HepG2 (cell line): ENCODE results near the gene CDC34. TPM values are rescaled to one million over a fixed set of nuclear protein-coding genes. Genes with fewer than 3 reads are reported as not detected.

Source experiments
- ATAD3A ChIP-seq: sonication (generic); formaldehyde crosslinking; IDR thresholded peaks from 2 replicates; pipeline ENCODE4 v1.4.0; 2020; ENCODE audit warnings: missing genetic modification reagents
- CHD4 ChIP-seq: fragments of 200-600 bp; sonication (generic); IDR thresholded peaks from 2 replicates; pipeline ENCODE4 v1.7.0; 2017; ENCODE audit warnings: mild to moderate bottlenecking, low read length, borderline replicate concordance
- EED ChIP-seq: sonication (generic); formaldehyde crosslinking; IDR thresholded peaks from 2 replicates; pipeline ENCODE4 v1.5.0; 2020; ENCODE audit warnings: mild to moderate bottlenecking, missing genetic modification reagents
- ERF ChIP-seq: IDR thresholded peaks from 2 replicates; pipeline ENCODE4 v1.6.1; 2018; ENCODE audit warnings: missing biosample characterization, missing genetic modification reagents
- NFE2 ChIP-seq: sonication (generic); formaldehyde crosslinking; IDR thresholded peaks from 2 replicates; pipeline ENCODE4 v1.4.0; 2020; ENCODE audit warnings: missing genetic modification reagents
- NONO ChIP-seq, 2 experiments: fragments of 450-650 bp in 1 of 2; sonication (generic) in 1 of 2; formaldehyde crosslinking in 1 of 2; IDR thresholded peaks in 1 of 2; conservative IDR thresholded peaks in 1 of 2; 2 replicates each; pipeline versions ENCODE4 v1.6.1 to v1.8.0; 2017 to 2022; ENCODE audit warnings: mild to moderate bottlenecking in 1 of 2, missing genetic modification reagents in 1 of 2, moderate library complexity in 1 of 2
- RBFOX2 ChIP-seq: fragments of 200-400 bp; formaldehyde crosslinking; IDR thresholded peaks from 2 replicates; pipeline ENCODE4 v1.6.1; 2017; ENCODE audit warnings: low read depth, mild to moderate bottlenecking, low read length
- polyA plus RNA-seq, 8 experiments: library from polyadenylated mRNA; depleted of rRNA in 3 of 8; stranded (reverse) in 7 of 8; unstranded in 1 of 8; fragments of >200 nt; fragmentation: Illumina TruSeq in 4 of 8; extraction: Trizol in 4 of 8; gene quantifications; 2 replicates each; pipeline versions ENCODE4 v1.2.1 to v1.2.3, GENCODE V29; 2011 to 2016; ENCODE audit warnings: low read depth in 4 of 8, missing spikeins in 1 of 8, mixed read lengths in 1 of 8; ENCODE audit not compliant: insufficient read depth in 1 of 8
- total RNA-seq, 5 experiments: library from RNA; depleted of rRNA; stranded (reverse); fragments of >200 nt; fragmentation: Illumina TruSeq; extraction: Trizol; gene quantifications; 2 replicates each; pipeline ENCODE4 v1.2.3, GENCODE V29; 2016; ENCODE audit warnings: low read depth in 1 of 5
- TF ChIP-seq, protein P1 (sequence below): sonication (generic); formaldehyde crosslinking; IDR thresholded peaks from 2 replicates; pipeline ENCODE4 v1.4.0; 2020; ENCODE audit warnings: missing genetic modification reagents
- TF ChIP-seq, protein P2 (sequence below): sonication (generic); formaldehyde crosslinking; IDR thresholded peaks from 2 replicates; pipeline ENCODE4 v1.4.0; 2020; ENCODE audit warnings: mild to moderate bottlenecking, missing genetic modification reagents
- TF ChIP-seq, protein P3 (sequence below): sonication (generic); formaldehyde crosslinking; IDR thresholded peaks from 2 replicates; pipeline ENCODE4 v1.4.0; 2020; ENCODE audit warnings: missing genetic modification reagents, borderline replicate concordance
- TF ChIP-seq, protein P4 (sequence below): sonication (generic); formaldehyde crosslinking; IDR thresholded peaks from 2 replicates; pipeline ENCODE4 v1.5.0; 2020; ENCODE audit warnings: missing genetic modification reagents
- TF ChIP-seq, protein P5 (sequence below): sonication (generic); formaldehyde crosslinking; IDR thresholded peaks from 2 replicates; pipeline ENCODE4 v1.8.0; 2022; ENCODE audit warnings: mild to moderate bottlenecking, missing genetic modification reagents, borderline replicate concordance

The CDC34 gene
- total and polyA plus RNA-seq, 2 of the 13 experiments (the other 11 are each of a cell fraction or from before 2014, with no cell fraction given) = 138 to 150 TPM

DNA sequence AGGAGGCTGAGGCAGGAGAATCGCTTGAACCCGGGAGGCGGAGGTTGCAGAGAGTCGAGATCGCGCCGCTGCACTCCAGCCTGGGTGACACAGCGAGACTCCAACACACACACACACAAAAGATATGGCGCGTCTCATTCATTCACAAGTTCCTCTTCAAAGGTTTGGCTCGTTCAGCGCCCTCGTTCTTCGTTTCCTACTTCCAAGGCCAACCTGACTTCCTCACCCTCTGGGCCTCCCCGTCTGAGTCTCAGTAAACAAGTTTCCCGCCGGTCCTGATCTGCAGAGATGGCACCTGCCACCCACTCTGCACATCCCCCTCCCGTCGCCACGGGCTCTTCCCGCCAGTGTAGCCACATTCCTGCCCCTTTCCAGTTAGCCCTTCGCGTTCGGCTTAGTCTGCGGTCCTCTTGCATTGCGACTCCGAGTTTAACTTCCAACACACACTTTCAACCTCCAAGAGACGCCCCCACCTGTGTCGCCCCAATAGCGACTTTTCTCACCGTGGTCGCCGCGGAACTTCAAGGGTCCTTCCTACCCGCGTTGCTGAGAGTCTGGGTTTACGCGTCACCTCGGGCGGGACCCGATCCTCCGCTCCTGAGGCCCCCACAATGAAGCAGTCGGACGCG lies 39.5 kb downstream of the CDC34 start (continued):
- TF ChIP-seq, protein P1, sequence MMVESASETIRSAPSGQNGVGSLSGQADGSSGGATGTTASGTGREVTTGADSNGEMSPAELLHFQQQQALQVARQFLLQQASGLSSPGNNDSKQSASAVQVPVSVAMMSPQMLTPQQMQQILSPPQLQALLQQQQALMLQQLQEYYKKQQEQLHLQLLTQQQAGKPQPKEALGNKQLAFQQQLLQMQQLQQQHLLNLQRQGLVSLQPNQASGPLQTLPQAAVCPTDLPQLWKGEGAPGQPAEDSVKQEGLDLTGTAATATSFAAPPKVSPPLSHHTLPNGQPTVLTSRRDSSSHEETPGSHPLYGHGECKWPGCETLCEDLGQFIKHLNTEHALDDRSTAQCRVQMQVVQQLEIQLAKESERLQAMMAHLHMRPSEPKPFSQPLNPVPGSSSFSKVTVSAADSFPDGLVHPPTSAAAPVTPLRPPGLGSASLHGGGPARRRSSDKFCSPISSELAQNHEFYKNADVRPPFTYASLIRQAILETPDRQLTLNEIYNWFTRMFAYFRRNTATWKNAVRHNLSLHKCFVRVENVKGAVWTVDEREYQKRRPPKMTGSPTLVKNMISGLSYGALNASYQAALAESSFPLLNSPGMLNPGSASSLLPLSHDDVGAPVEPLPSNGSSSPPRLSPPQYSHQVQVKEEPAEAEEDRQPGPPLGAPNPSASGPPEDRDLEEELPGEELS = peak; percentile 61; the same call in 1 of the 2 replicates
- TF ChIP-seq, protein P2, sequence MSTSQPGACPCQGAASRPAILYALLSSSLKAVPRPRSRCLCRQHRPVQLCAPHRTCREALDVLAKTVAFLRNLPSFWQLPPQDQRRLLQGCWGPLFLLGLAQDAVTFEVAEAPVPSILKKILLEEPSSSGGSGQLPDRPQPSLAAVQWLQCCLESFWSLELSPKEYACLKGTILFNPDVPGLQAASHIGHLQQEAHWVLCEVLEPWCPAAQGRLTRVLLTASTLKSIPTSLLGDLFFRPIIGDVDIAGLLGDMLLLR (CRISPR knock-in tag) = no peak
- TF ChIP-seq RBFOX2 (no peak), NONO (IDR thresholded peaks at IDR 0.05) (no peak), NONO (CRISPR knock-in tag; conservative IDR thresholded peaks at IDR 0.05) (peak; percentile 39; the same call in 1 of the 2 replicates), EED (CRISPR knock-in tag) (peak; percentile 83; the same call in 1 of the 2 replicates), CHD4 (no peak), ERF (CRISPR knock-in tag) (no peak), NFE2 (CRISPR knock-in tag) (no peak), ATAD3A (CRISPR knock-in tag) (no peak)
- TF ChIP-seq, protein P3, sequence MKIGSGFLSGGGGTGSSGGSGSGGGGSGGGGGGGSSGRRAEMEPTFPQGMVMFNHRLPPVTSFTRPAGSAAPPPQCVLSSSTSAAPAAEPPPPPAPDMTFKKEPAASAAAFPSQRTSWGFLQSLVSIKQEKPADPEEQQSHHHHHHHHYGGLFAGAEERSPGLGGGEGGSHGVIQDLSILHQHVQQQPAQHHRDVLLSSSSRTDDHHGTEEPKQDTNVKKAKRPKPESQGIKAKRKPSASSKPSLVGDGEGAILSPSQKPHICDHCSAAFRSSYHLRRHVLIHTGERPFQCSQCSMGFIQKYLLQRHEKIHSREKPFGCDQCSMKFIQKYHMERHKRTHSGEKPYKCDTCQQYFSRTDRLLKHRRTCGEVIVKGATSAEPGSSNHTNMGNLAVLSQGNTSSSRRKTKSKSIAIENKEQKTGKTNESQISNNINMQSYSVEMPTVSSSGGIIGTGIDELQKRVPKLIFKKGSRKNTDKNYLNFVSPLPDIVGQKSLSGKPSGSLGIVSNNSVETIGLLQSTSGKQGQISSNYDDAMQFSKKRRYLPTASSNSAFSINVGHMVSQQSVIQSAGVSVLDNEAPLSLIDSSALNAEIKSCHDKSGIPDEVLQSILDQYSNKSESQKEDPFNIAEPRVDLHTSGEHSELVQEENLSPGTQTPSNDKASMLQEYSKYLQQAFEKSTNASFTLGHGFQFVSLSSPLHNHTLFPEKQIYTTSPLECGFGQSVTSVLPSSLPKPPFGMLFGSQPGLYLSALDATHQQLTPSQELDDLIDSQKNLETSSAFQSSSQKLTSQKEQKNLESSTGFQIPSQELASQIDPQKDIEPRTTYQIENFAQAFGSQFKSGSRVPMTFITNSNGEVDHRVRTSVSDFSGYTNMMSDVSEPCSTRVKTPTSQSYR (CRISPR knock-in tag) = peak; percentile 86
- TF ChIP-seq, protein P4, sequence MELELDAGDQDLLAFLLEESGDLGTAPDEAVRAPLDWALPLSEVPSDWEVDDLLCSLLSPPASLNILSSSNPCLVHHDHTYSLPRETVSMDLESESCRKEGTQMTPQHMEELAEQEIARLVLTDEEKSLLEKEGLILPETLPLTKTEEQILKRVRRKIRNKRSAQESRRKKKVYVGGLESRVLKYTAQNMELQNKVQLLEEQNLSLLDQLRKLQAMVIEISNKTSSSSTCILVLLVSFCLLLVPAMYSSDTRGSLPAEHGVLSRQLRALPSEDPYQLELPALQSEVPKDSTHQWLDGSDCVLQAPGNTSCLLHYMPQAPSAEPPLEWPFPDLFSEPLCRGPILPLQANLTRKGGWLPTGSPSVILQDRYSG (CRISPR knock-in tag) = no peak
- TF ChIP-seq, protein P5, sequence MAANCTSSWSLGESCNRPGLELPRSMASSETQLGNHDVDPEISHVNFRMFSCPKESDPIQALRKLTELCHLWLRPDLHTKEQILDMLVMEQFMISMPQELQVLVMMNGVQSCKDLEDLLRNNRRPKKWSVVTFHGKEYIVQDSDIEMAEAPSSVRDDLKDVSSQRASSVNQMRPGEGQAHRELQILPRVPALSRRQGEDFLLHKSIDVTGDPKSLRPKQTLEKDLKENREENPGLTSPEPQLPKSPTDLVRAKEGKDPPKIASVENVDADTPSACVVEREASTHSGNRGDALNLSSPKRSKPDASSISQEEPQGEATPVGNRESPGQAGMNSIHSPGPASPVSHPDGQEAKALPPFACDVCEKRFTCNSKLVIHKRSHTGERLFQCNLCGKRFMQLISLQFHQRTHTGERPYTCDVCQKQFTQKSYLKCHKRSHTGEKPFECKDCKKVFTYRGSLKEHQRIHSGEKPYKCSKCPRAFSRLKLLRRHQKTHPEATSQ = no peak
